G401 (cell line): ENCODE results near the gene KMT5B. TPM values are rescaled to one million over a fixed set of nuclear protein-coding genes. Genes with fewer than 3 reads are reported as not detected.
A peak's percentile ranks its signal among the peaks of the same experiment; 100 is the strongest.

Experiments
- DNase-seq: peaks from one replicate; pipeline ENCODE4 v3.0.0-alpha.2; 2015; ENCODE audit warnings: low spot score
- in situ Hi-C: cut with HindIII; loops from 2 replicates; pipeline ENCODE4 v1.10.0; 2016; ENCODE audit warnings: low sequenced_read_pairs, mixed read lengths
- total RNA-seq: library from RNA; depleted of rRNA; stranded (reverse); fragments of >200 nt; shearing (Covaris generic); gene quantifications from 2 replicates; pipeline ENCODE4 v1.2.3, GENCODE V29; 2014

The KMT5B gene
- total RNA-seq, 1 experiment from 2014 or later, result 11.4 TPM

DNA sequence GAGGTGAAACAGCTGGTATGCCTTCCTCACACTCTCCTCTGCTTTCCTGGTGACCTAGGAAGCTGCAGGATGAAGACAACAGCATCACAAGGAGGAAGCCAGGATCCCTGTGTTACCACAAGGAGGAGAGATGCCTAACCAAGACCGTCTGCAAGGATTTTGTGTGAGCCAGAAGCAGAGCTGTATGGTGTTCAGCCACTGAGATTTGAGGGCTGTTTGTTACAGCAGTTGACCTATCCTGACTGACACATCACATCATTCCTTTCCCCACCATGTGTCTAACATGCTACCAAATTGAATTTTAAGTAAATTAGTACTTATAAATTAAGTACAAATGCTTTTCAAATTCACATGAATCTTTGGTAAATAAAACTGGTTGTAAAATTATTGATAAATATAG, 83.0 kb downstream of the KMT5B start:
- DNase-seq, result no peak
- in situ Hi-C loops, result no loop called here

DNA sequence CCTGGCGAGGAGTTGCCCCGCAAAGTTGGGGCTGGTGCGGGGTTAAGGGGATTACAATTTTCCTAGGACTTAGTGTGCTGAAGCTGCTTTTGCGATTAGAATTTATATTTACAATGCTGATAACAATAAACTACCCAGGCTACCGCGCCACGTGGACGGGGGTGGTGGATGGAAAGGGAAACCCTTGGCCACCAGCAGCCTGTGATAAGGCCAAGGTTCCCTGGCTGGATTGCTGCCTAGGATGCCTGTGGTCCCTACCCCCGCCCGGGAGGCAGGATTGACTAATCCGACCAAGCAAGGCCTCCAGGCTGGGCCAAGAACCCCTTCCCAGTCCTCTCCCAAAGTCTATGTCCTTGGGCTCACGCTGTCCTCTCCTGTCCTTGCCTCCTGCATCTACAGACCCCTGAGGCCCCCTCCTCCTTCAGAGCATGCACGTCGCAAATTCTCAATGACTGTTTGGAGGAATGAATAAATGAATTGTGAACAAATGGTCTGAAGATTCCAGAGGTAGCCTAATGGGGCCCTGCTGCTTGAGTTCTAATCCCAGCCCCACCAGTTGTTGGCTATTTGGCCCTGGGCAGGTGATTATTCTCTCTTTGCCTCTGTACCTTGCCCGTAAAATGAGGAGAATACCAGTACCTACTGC, 84.3 kb downstream of the KMT5B start:
- in situ Hi-C loops, result no loop called here
- DNase-seq, result peak; percentile 17

DNA sequence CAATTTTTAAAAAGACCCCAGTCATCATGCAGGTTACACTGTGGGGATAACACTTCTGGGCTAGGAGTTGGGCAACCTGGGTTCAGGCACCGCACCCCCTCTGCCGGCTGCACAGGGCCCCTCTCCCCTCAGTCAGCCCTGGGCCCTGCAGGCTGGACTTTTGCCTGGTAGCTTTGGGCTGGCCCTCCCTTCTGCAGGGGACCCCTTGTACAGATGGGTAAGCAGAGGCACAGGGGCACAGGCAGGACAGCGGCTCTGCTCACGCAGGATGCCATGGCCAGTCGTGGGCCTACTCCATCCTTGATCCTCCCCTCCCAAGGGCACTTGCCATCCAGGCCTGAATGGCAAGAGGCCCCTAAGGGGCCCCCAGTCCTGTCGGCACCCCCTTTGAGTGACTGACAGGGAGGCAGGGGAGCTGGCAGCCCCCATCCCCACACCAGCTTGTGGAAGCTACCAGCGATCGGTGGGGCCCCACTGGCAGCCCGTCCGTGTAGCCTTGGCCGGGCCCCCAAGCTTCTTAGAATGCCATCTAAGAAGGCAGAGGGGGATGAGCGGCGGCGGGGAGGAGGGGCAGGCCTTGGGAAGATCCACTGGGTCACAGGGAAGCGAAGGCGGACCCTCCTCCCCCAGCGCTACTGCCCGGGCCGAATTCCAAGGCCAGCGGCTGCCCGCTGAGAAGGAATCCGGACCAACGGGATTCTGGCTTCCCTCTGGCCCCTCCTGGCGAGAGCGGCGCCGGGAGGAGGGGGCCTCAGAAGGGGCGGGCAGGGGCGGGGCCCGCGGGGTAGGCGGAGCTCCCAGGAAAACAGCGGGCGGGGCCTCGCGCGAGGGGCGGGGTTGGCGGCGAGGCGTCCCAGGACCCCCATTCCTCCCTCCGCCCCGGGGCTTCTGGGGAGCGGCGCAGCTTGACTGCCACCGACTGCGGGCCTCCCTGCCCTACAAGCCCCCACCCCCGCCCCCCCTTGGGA, 85.1 kb downstream of the KMT5B start:
- DNase-seq, result peak; percentile 60
- in situ Hi-C loops, result no loop called here

GRCh38 chr11:68125164-68125563, 87.9 kb downstream of the KMT5B start:
- in situ Hi-C loops, result no loop called here
- DNase-seq, result no peak

- DNase-seq, result no peak
- in situ Hi-C loops, result no loop called here
These were observed 90.1 kb downstream of the KMT5B start for GRCh38 chr11:68122936-68123539.

DNA sequence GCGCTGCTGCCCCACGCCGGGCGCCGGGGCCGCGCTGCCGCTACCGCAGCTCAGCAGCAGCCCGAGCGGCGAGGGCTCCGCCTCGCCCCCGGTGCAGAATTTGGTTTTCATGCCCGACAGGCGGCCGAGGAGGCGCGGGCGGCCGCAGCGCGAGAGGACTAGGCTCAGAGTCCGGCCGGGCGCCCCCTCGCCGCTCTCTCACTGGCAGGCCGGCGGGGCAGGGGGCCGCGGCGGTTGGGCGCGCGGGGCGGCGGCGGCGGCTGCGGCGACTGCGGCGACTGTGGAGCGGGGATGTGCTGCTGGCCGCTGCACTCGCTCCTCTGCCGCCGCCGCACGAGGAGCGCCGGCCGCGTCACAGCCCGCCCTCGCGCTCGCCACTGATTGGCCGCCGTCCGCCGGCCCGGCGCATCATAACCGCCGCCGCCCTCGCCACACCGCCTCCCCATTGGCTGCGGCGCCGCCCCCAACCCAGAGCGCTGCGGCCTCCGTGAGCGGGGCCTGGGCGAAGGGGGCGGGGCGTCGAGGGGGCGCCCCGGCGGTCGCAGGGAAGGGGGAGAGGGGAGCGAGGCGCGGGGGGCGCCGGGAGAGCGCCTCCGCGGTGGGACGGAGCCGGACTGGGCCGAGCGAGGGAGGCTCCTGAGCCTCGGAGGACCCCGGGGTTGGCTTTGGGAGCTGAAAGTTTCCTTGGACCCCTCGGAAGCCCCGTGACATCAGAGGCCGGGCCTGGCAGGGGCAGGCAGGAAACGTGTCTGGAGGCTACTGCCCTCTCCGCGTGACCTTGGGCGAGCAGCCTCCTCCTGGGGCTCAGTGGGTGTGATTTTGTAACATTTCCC, 91.8 kb downstream of the KMT5B start, which contains the start of gene CHKA:
CHKA (minus strand) TSS at position 322 of the 833 bp plus-strand sequence; CDS start at position 111, 211 bp downstream.
- DNase-seq, result peak; percentile 92
- in situ Hi-C loops, result no loop called here

DNA sequence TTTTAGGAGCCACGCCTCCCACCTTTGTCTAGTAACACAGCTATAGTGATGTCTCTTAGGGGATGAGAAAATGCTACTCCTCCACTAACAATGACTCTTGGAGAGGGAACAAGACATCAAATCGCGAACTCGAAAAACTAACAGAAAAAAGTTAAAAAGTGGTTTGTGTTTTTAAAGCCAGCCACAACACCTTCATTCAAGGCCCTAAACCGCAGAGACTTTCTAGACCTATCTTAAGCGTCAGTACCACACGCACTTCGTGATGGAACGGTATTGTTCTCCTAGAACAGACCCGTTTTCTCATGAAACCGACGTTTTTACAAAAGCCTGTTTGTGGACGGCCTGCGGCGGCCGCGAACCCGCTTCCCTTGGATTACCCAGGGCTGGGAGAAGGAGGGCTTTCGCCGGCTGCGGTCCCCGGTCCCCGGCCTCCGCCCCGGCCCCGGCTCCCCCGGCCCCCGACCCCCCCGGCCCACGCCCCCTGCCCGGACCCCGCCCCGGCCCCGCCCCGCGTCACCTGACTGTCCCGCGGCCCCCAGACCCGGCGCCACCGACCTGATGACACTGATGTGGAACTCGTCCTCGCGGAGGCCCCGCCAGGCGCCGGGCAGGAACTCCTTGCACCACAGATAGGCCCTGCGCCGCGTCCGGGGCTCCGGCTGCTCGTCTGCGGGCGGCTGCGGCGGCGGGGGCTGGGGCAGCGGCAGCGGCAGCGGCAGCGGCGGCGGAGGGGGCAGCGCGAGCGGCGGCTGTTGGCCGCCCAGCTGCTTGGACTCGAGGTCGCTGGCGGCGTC, 92.6 kb downstream of the KMT5B start:
- peak; percentile 22 for DNase-seq

DNA sequence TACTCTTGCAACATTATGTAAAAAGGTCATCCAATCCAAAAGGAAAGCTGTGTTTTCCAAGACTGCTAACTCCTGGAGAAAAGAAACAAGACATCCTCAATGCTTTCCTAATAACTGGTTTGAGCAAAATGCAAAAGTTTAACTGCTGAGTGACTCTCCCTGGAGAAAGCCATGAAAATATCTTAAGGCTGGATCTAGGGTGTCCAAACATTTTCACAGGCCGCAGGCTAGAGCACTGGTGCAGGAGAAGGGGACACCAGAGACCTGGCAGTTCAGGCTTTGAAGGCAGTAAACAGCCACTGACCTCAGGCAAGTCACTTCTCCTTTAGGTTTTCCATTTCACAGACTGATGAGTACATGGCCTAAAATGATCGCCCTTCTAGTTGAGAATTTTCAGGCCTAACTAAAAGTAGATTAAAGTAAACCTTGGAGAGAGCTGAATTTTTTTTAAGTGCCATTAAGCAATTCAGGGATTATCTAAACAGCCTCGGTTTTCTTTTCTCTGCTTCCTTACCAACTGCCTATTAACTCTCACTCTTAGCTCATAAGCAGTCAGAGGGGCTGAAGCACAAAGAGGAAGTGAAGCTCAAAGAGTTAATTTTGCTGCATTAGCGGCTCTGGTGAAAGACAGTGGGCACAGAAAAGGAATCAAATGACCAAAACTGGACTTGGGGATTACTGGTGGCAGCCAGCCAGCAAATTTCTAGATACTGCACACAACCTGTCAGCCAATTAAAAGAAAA, 94.2 kb downstream of the KMT5B start:
- DNase-seq, result peak; percentile 27
- in situ Hi-C loops, result no loop called here

More for the DNA sequence above, 92.6 kb downstream of the KMT5B start:
- in situ Hi-C loops, result no loop called here

DNA sequence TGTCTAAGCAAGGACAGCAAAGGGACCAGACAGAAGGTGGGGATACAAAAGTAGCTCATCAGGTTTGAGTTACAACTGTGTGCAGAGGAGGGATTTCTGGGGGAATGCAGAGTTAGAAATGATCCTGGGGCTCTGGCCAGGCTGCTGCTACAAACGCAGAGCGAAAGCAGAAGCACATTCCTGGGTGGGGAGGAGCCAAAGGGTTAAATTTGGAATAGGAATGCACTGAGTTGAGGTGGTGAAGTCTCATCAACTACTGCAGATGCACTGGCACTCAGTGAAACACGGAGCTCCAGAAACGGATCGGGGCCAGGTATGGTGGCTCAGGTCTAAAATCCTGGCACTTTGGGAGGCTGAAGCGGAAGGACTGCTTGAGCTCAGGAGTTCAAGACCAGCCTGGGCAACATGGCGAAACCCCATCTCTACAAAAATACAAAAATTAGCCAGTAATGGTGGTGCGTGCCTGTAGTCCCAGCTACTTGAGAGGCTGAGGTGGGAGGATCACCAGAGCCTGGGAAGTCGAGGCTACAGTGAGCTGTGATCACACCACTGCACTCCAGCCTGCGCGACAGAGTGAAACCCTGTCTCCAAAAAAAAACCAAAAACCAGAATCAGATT, 95.1 kb downstream of the KMT5B start:
- in situ Hi-C loops, result no loop called here
- DNase-seq, result no peak

DNA sequence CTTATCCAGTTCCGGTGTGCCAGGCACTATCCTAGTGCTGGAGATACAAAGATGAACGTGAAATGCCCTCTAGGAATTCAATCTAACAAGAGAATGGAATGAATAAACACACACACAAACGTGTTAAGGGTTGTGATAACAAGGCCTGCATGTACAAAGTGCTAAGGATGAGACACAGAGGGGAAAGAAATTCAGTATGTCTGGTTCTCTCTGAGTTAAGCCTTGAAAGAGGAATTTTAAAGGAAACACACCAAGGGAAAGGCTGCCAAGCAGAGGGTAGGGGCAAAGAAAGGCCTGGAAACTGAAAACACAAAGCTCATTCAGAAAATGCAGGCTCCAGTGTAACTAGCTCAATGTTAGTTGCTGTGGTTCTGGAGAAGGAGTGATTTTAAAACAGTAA, 96.1 kb downstream of the KMT5B start:
- no peak for DNase-seq
- in situ Hi-C loops, result no loop called here

DNA sequence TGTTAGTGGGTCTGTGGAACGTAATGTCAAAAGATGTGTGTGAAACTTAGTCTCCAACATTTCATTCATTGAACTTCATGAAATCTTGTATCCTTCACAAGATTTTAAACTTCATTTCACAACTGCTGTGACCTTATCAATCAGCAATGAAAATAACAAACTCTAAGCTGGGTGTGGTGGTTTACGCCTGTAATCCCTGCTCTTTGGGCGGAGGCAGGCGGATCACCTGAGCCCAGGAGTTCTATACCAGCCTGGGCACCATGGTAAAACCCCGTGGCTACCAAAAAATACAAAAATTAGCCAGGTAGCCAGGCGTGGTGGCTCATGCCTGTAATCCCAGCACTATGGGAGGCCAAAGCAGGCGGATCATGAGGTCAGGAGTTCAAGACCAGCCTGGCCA, 97.0 kb downstream of the KMT5B start:
- in situ Hi-C loops, result no loop called here
- DNase-seq, result no peak

GRCh38 chr11:68115285-68115684, 97.8 kb downstream of the KMT5B start:
- in situ Hi-C loops, result no loop called here
- DNase-seq, result no peak

DNA sequence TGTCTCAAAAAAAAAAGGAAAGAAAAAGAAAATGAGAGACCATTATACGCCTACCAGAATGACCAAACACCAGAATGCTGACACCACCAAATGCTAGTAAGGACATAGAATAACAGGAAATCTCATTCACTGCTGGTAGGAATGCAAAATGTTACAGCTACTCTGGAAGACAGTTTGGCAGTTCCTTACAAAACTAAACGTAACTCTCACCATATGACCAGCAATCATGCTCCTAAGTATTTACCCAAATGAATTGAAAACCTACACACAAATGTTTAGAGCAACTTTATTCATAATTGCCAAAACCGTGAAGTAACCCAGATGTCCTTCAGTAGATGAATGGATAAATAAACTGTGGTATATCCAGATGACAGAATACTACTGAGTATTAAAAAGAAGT, 99.1 kb downstream of the KMT5B start:
- in situ Hi-C loops, result no loop called here
- DNase-seq, result no peak

DNA sequence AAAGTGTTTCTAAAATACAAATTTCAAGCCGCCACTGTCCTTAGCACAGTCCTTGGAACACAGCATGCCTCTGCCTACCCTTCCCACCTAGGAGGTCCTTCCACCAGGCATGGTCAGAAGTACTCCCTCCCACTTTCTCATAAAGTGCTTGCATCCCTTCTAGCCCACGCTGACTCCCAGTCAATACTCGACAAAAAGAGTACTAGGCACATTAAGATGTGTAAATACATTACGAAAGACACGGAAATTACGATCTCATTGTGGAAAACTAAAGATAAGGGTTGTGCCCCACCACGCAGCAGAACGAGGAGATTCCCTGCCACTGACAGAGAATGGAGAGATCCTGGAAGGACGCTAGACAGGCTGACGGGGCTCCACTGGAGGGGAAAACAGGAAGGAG, 105.4 kb downstream of the KMT5B start:
- DNase-seq, result no peak

GRCh38 chr11:68106165-68106940, 106.7 kb downstream of the KMT5B start:
- in situ Hi-C loops, result no loop called here
- DNase-seq, result peak; percentile 76

More for the DNA sequence above, 105.4 kb downstream of the KMT5B start:
- in situ Hi-C loops, result no loop called here
